NT2/D1 (cell line): ENCODE measurements around the gene KLK4.

ENCODE experiments used
- SUZ12 ChIP-seq: IDR thresholded peaks from 2 replicates; pipeline ENCODE4 v1.6.1; 2011; ENCODE audit not compliant: insufficient read length, insufficient read depth; ENCODE audit errors: extremely low read depth
- YY1 ChIP-seq: IDR thresholded peaks from 2 replicates; pipeline ENCODE4 v1.6.1; 2011; ENCODE audit not compliant: insufficient read length, insufficient read depth

DNA sequence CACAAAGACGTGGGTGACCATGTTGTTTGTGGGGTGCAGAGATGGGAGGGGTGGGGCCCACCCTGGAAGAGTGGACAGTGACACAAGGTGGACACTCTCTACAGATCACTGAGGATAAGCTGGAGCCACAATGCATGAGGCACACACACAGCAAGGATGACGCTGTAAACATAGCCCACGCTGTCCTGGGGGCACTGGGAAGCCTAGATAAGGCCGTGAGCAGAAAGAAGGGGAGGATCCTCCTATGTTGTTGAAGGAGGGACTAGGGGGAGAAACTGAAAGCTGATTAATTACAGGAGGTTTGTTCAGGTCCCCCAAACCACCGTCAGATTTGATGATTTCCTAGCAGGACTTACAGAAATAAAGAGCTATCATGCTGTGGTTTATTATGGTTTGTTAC lies 32.3 kb downstream of the KLK4 start:
- TF ChIP-seq SUZ12: no peak
- no peak for TF ChIP-seq YY1
